Right lung (tissue), 5 donors: ENCODE measurements around the gene KCNK17. TPM values are rescaled to one million over a fixed set of nuclear protein-coding genes. Genes with fewer than 3 reads are reported as not detected.

Source experiments
- DNase-seq, 2 donors: peaks; one replicate each; pipeline ENCODE4 v3.0.0-alpha.2; 2013
- polyA plus RNA-seq, 5 donors: library from polyadenylated mRNA; unstranded; fragments of 120-200 nt; gene quantifications; one replicate each; pipeline versions ENCODE4 v1.2.1 to v1.2.3, GENCODE V29; 2013; ENCODE audit warnings: inconsistent platforms in 1 of 5, low replicate concordance in 1 of 5; ENCODE audit not compliant: insufficient read length in 5 of 5, insufficient read depth in 1 of 5

KCNK17 gene
- polyA plus RNA-seq, 5 donors, result 8.2 to 14.8 (median 14.2) TPM

GRCh38 chr6:39273406-39273821, 40.8 kb downstream of the KCNK17 start:
- no peak for DNase-seq

GRCh38 chr6:39269961-39270360, 44.3 kb downstream of the KCNK17 start:
- no peak for DNase-seq

- no peak for DNase-seq
Observed at GRCh38 chr6:39268721-39269120, 45.5 kb downstream of the KCNK17 start.

GRCh38 chr6:39268171-39268570, 46.0 kb downstream of the KCNK17 start:
- no peak for DNase-seq

- no peak for DNase-seq
Observed at GRCh38 chr6:39266782-39267355, 47.4 kb downstream of the KCNK17 start.

- DNase-seq, result no peak
Observed at GRCh38 chr6:39266375-39266774, 47.8 kb downstream of the KCNK17 start.

GRCh38 chr6:39263303-39264037, 50.7 kb downstream of the KCNK17 start:
- DNase-seq, result peak; percentile 18 to 30

- DNase-seq, result no peak
Observed at GRCh38 chr6:39261751-39262150, 52.5 kb downstream of the KCNK17 start.

GRCh38 chr6:39260953-39261352, 53.3 kb downstream of the KCNK17 start:
- DNase-seq, result no peak

GRCh38 chr6:39260456-39260855, 53.8 kb downstream of the KCNK17 start:
- DNase-seq, result no peak

- DNase-seq, result no peak
Observed at GRCh38 chr6:39256294-39256940, 57.8 kb downstream of the KCNK17 start.

GRCh38 chr6:39254999-39255535, 59.2 kb downstream of the KCNK17 start:
- no peak for DNase-seq

- no peak for DNase-seq
Observed at GRCh38 chr6:39251406-39251805, 62.8 kb downstream of the KCNK17 start.

GRCh38 chr6:39250507-39250906, 63.7 kb downstream of the KCNK17 start:
- no peak for DNase-seq

- no peak for DNase-seq
Observed at GRCh38 chr6:39249278-39249677, 64.9 kb downstream of the KCNK17 start.

Other genes with a start within 250 kb of the KCNK17 start
- 10 to 100 TPM; 20.7 to 25.6 (median 22.9) TPM for gene SAYSD1, start 199.2 kb downstream of the KCNK17 start, polyA plus RNA-seq
- gene KCNK5, start 84.9 kb downstream of the KCNK17 start, polyA plus RNA-seq, result 10 to 100 TPM; 17.8 to 28.6 (median 27.5) TPM
- gene KCNK16, start 8.3 kb upstream of the KCNK17 start, polyA plus RNA-seq, result under 1 TPM; 0.10 to 0.33 (median 0.22) TPM